Retinal pigment epithelial cell (primary cell): Measurements from ENCODE around the gene RAI14.

Experiments used
- DNase-seq: peaks from one replicate; pipeline ENCODE4 v3.0.0-alpha.2; 2010; ENCODE audit warnings: low read depth
- H3K4me3 ChIP-seq: 2 replicates; pipeline ENCODE4 v1.5.1; 2011; ENCODE audit warnings: mild to moderate bottlenecking, low read length, control low read depth, moderate library complexity
- CTCF ChIP-seq: conservative IDR thresholded peaks from 2 replicates; pipeline ENCODE4 v1.5.1; 2011; ENCODE audit warnings: low read depth, low read length, control low read depth, inconsistent platforms

RAI14 gene

GRCh38 chr5:34648039-34648839 lies 7.9 kb upstream of the RAI14 start:
- no peak overlapping the region for H3K4me3 ChIP-seq
- TF ChIP-seq CTCF = no peak
- no peak for DNase-seq

- TF ChIP-seq CTCF = no peak
- no peak overlapping the region for H3K4me3 ChIP-seq
- no peak for DNase-seq
These were observed 7.3 kb upstream of the RAI14 start for GRCh38 chr5:34648840-34649158.

GRCh38 chr5:34651791-34652190 lies 4.3 kb upstream of the RAI14 start:
- no peak for TF ChIP-seq CTCF
- no peak overlapping the region for H3K4me3 ChIP-seq
- DNase-seq = no peak

GRCh38 chr5:34652466-34652865 lies 3.7 kb upstream of the RAI14 start:
- DNase-seq = no peak
- no peak for TF ChIP-seq CTCF
- H3K4me3 ChIP-seq = no peak overlapping the region

GRCh38 chr5:34652914-34653313 lies 3.2 kb upstream of the RAI14 start:
- peak; percentile 54 for DNase-seq
- H3K4me3 ChIP-seq = no peak overlapping the region
- no peak for TF ChIP-seq CTCF

GRCh38 chr5:34653708-34654107 lies 2.4 kb upstream of the RAI14 start:
- DNase-seq = no peak
- no peak overlapping the region for H3K4me3 ChIP-seq
- TF ChIP-seq CTCF = no peak

- TF ChIP-seq CTCF = no peak
- peak; percentile 68 for DNase-seq
These were observed 655 bp upstream of the RAI14 start for GRCh38 chr5:34655354-34655991.

More at GRCh38 chr5:34655354-34655991, 655 bp upstream of the RAI14 start:
- H3K4me3 ChIP-seq = peak overlapping the region; percentile 91
